Endothelial cell (in vitro differentiated cells): Measurements from ENCODE around the gene PUS7L. TPM values are rescaled to one million over a fixed set of nuclear protein-coding genes. Genes with fewer than 3 reads are reported as not detected.

Experiments used
- DNase-seq: peaks from one replicate; pipeline ENCODE4 v3.0.0; 2021; ENCODE audit warnings: low spot score
- H3K27ac Mint-ChIP-seq: one replicate; pipeline ENCODE4 v1.8.0; 2021; ENCODE audit warnings: mixed read lengths, inconsistent platforms; ENCODE audit not compliant: unreplicated experiment
- H3K27me3 Mint-ChIP-seq: one replicate; pipeline ENCODE4 v1.8.0; 2021; ENCODE audit warnings: mild to moderate bottlenecking, moderate library complexity, mixed read lengths, inconsistent platforms; ENCODE audit not compliant: unreplicated experiment
- H3K36me3 Mint-ChIP-seq: one replicate; pipeline ENCODE4 v1.8.0; 2021; ENCODE audit warnings: mild to moderate bottlenecking, low read depth, mixed read lengths, inconsistent platforms; ENCODE audit not compliant: unreplicated experiment
- H3K4me1 Mint-ChIP-seq: one replicate; pipeline ENCODE4 v1.8.0; 2021; ENCODE audit warnings: mild to moderate bottlenecking, mixed read lengths, inconsistent platforms; ENCODE audit not compliant: unreplicated experiment
- H3K4me3 Mint-ChIP-seq: one replicate; pipeline ENCODE4 v1.8.0; 2021; ENCODE audit warnings: mild to moderate bottlenecking, mixed read lengths, inconsistent platforms; ENCODE audit not compliant: unreplicated experiment
- H3K9me3 Mint-ChIP-seq: one replicate; pipeline ENCODE4 v1.8.0; 2021; ENCODE audit warnings: mixed read lengths, inconsistent platforms; ENCODE audit not compliant: unreplicated experiment
- CTCF ChIP-seq: fragments of 200-600 bp; sonication (generic); IDR thresholded peaks from one replicate; pipeline ENCODE4 v1.5.0; 2021; ENCODE audit warnings: antibody characterized with exemption; ENCODE audit not compliant: unreplicated experiment
- total RNA-seq: library from RNA; stranded (reverse); fragmentation: NEBNext Ultra II Directional; extraction: Animal tissue kit (Norgen Biotek cat#: 25700); gene quantifications from one replicate; pipeline ENCODE4 v1.2.1, GENCODE V29; 2021; ENCODE audit not compliant: unreplicated experiment

PUS7L gene
- total RNA-seq, 1 donor from 2014 or later: 15.4 TPM

- Mint-ChIP-seq H3K36me3 (no peaks in the 10 kb centered on the region), H3K4me1 (no peaks in the 10 kb centered on the region), H3K9me3 (no peaks in the 10 kb centered on the region), H3K27ac (no peak overlapping the region), H3K27me3 (no peaks in the 10 kb centered on the region), H3K4me3 (no peak overlapping the region)
- DNase-seq: no peak
- TF ChIP-seq CTCF: no peak
Observed at GRCh38 chr12:43737646-43738045, 20.9 kb downstream of the PUS7L start.

GRCh38 chr12:43736927-43737440, 21.6 kb downstream of the PUS7L start:
- no peak for TF ChIP-seq CTCF
- Mint-ChIP-seq H3K36me3 (no peaks in the 10 kb centered on the region), H3K27ac (no peak overlapping the region), H3K27me3 (no peaks in the 10 kb centered on the region), H3K9me3 (no peaks in the 10 kb centered on the region), H3K4me1 (no peaks in the 10 kb centered on the region), H3K4me3 (no peak overlapping the region)
- DNase-seq: no peak

GRCh38 chr12:43733687-43734086, 24.9 kb downstream of the PUS7L start:
- Mint-ChIP-seq H3K36me3 (no peaks in the 10 kb centered on the region), H3K27ac (no peak overlapping the region), H3K9me3 (no peaks in the 10 kb centered on the region), H3K27me3 (no peaks in the 10 kb centered on the region), H3K4me3 (no peak overlapping the region), H3K4me1 (no peaks in the 10 kb centered on the region)
- DNase-seq: no peak
- TF ChIP-seq CTCF: no peak

- Mint-ChIP-seq H3K27ac (no peak overlapping the region), H3K4me3 (no peak overlapping the region), H3K4me1 (no peaks in the 10 kb centered on the region), H3K36me3 (no peaks in the 10 kb centered on the region), H3K27me3 (no peaks in the 10 kb centered on the region), H3K9me3 (no peaks in the 10 kb centered on the region)
- DNase-seq: no peak
- no peak for TF ChIP-seq CTCF
Observed at GRCh38 chr12:43730283-43730682, 28.3 kb downstream of the PUS7L start.

- TF ChIP-seq CTCF: no peak
- Mint-ChIP-seq H3K4me1 (no peaks in the 10 kb centered on the region), H3K36me3 (no peaks in the 10 kb centered on the region), H3K9me3 (no peaks in the 10 kb centered on the region), H3K27me3 (no peaks in the 10 kb centered on the region), H3K4me3 (no peak overlapping the region), H3K27ac (no peak overlapping the region)
- no peak for DNase-seq
Observed at GRCh38 chr12:43728698-43729097, 29.9 kb downstream of the PUS7L start.
